Common myeloid progenitor, CD34-positive (primary cell): Measurements from ENCODE around the gene LIMS2.

Experiments used
- CTCF ChIA-PET: fragments of 350-600 bp; sonication (Branson Sonifier 250); formaldehyde crosslinking; loops from one replicate; lab custom pipeline; 2021; ENCODE audit warnings: antibody characterized with exemption; lab: Charles Lee
- POLR2A ChIA-PET: fragments of 350-600 bp; sonication (Branson Sonifier 250); formaldehyde crosslinking; loops from one replicate; lab custom pipeline; 2021; ENCODE audit warnings: antibody characterized with exemption; lab: Charles Lee
- DNase-seq, 3 donors: peaks; one replicate each; pipeline versions ENCODE4 v3.0.0 to v3.0.0-alpha.2; 2013
- H3K27ac ChIP-seq, 2 experiments: 1 replicate in 1 of 2; 2 replicates in 1 of 2; pipeline ENCODE4 v1.7.0; 2013; ENCODE audit warnings: inconsistent platforms in 2 of 2, low read length in 2 of 2, mild to moderate bottlenecking in 2 of 2, low read depth in 1 of 2, moderate library complexity in 1 of 2; ENCODE audit not compliant: severe bottlenecking in 2 of 2, insufficient read depth in 1 of 2, poor library complexity in 1 of 2
- H3K27me3 ChIP-seq, 5 experiments: replicated peaks in 2 of 5; 1 replicate in 3 of 5; 2 replicates in 2 of 5; pipeline versions ENCODE4 v1.6.1 to v1.7.0; 2013; ENCODE audit warnings: low read length in 4 of 5, mild to moderate bottlenecking in 2 of 5, moderate library complexity in 2 of 5, inconsistent platforms in 1 of 5; ENCODE audit not compliant: insufficient read depth in 5 of 5, control insufficient read depth in 4 of 5
- H3K36me3 ChIP-seq, 4 experiments: 1 replicate in 2 of 4; 2 replicates in 2 of 4; pipeline versions ENCODE4 v1.6.1 to v1.7.0; 2013; ENCODE audit warnings: low read length in 3 of 4, control low read depth in 1 of 4, mild to moderate bottlenecking in 1 of 4; ENCODE audit not compliant: control insufficient read depth in 4 of 4, insufficient read depth in 4 of 4
- H3K4me1 ChIP-seq, 4 experiments: 1 replicate in 3 of 4; 2 replicates in 1 of 4; pipeline versions ENCODE4 v1.6.1 to v1.7.1; 2013; ENCODE audit warnings: low read length in 3 of 4, mild to moderate bottlenecking in 3 of 4, control low read depth in 1 of 4, inconsistent platforms in 1 of 4, moderate library complexity in 1 of 4; ENCODE audit not compliant: control insufficient read depth in 4 of 4, insufficient read depth in 4 of 4; ENCODE audit errors: control extremely low read depth in 1 of 4
- H3K4me3 ChIP-seq, 7 experiments: 1 replicate in 4 of 7; 2 replicates in 3 of 7; pipeline versions ENCODE4 v1.5.1 to v1.7.0; 2013; ENCODE audit warnings: mild to moderate bottlenecking in 7 of 7, low read length in 6 of 7, moderate library complexity in 6 of 7, inconsistent platforms in 2 of 7, low read depth in 2 of 7, control low read depth in 1 of 7; ENCODE audit not compliant: insufficient read depth in 4 of 7, control insufficient read depth in 1 of 7; ENCODE audit errors: extremely low read depth in 1 of 7
- H3K9me3 ChIP-seq, 5 experiments: 1 replicate in 4 of 5; 2 replicates in 1 of 5; pipeline versions ENCODE4 v1.6.1 to v1.7.1; 2013; ENCODE audit warnings: low read length in 4 of 5, mild to moderate bottlenecking in 2 of 5, inconsistent platforms in 1 of 5, low read depth in 1 of 5, moderate library complexity in 1 of 5; ENCODE audit not compliant: control insufficient read depth in 4 of 5, insufficient read depth in 2 of 5; ENCODE audit errors: control extremely low read depth in 1 of 5
- WGBS: methylation state at CpG from one replicate; pipeline ENCODE4 v1.1.5; 2013; ENCODE audit not compliant: insufficient coverage; 5-methylcytosine and 5-hydroxymethylcytosine counted together

LIMS2 gene

DNA sequence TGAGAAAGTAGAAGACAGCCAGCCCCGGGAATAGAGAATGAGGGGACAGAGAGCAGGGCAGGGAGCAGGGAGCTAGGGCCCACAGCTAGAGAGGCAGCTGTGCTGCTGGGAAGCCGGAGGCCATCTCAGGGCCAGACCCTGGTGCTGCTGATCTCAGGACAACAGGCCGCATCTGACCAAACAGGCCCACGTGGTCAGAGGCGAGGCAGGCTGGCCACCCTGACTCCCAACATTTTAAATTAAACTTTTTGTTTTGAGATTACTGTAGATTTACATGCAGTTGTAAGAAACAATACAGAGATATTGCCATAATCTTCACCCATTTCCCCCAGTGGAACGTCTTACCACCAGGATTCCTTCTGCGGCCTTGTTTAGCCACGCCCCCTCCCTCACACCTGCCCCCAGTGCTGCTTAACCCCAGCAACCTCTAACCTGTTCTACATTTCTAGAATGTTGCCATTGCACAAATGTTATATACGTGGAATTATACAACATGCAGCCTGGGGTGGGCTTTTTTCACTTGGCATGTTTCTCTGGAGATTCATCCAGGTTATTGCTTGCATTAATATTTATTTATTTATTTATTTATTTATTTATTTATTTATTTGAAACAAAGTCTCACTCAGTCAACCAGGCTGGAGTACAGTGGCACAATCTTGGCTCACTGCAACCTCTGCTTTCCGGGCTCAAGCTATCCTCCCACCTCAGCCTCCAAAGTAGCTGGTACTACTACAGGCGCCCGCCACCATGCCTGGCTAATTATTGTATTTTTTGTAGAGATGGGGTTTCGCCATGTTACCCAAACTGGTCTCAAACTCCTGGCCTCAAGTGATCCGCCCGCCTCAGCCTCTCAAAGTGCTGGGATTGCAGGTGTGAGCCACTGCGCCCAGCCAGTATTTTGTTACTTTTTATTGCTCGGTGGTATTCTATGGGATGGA, 78.0 kb downstream of the LIMS2 start:
- Histone ChIP-seq H3K27me3 (no peaks in the 10 kb centered on the region), H3K4me1 (no peaks in the 10 kb centered on the region), H3K27ac (no peak overlapping the region), H3K9me3 (peaks cover 0 to under 1% (median 0%) of the 10 kb centered on the region in 5 experiments), H3K4me3 (no peak overlapping the region), H3K36me3 (no peaks in the 10 kb centered on the region)
- WGBS: over 99% methylated on average over 13 of the region's 17 CpGs
- POLR2A ChIA-PET: interaction anchor here (0.6 kb wide), 1 partner anchor 374 kb away, joined by 4 read pairs; no protein-coding TSS in a partner anchor
- no peak for DNase-seq
- CTCF ChIA-PET: interaction anchor here (1.1 kb wide), 1 partner anchor 21 kb away, joined by 3 read pairs; no protein-coding TSS in a partner anchor

DNA sequence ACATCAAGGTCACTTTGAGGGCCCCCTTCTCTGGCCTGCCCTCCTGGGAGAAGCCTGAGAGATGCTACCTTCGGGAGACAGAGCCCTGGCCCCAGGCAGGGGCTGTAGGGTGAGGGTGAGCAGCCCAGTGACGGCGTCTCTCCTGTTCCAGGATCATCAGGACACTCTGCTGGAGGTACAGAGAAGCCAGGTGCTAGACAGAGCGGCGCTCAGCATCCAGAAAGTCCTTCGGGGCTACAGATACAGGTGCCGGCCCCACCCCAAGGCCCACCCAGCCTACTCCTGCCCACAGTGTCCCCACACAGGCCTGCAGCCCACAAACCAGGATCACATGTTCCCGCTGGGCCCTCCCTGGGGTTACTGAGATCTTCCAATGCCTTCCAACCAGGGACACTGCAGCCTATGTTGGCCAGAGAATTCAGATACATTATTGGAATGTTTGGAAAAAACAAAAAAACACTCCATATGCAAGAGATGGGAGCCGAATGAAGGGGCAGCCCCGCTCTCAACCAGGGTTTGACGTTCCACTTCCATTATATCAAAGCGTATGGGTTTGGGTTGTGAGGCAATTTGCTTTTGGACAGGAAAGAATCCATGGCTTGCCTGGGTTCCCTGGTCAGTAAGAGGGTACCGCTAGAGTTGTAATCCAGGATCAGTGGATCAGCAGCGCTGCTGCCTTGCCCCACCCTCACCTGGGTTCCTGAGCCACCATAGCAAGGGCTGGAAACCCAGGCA, 78.9 kb downstream of the LIMS2 start:
- Histone ChIP-seq H3K9me3 (no peaks in the 10 kb centered on the region), H3K36me3 (no peaks in the 10 kb centered on the region), H3K27ac (no peak overlapping the region), H3K27me3 (no peaks in the 10 kb centered on the region), H3K4me3 (no peak overlapping the region), H3K4me1 (no peaks in the 10 kb centered on the region)
- DNase-seq: no peak
- 95% methylated on average over 14 of the region's 14 CpGs for WGBS
- ChIA-PET POLR2A (no interaction called here), CTCF (no interaction called here)

DNA sequence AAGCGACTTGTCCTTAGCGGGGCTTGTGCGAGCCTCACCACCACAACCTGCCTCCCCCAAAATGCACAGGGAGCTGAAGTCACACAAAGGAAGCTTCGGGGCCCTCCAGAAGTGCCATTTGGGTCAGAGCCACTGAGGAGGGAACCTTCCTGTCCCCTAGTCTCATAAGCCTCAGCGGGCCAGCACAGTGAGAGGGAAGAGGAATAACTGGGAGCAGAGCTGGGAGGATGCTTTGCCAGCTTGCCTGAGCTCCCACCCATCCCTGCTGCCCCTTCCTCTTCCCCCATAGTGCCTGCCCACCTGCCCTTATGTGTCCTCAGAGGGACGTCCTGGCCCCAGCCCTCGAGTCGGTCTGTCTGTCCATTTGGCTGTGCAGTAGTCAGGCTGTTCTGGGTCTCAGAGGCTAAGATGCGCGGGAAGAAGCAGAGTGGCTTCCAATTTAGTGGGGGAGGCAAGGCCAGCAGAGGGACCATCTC, 81.2 kb downstream of the LIMS2 start:
- Histone ChIP-seq H3K4me1 (no peaks in the 10 kb centered on the region), H3K36me3 (no peaks in the 10 kb centered on the region), H3K27me3 (no peaks in the 10 kb centered on the region), H3K9me3 (no peaks in the 10 kb centered on the region), H3K4me3 (no peak overlapping the region), H3K27ac (no peak overlapping the region)
- DNase-seq: no peak
- CTCF ChIA-PET: interaction anchor here (1.0 to 1.9 kb wide), 5 partner anchors 14 to 102 kb away, joined by 3 to 8 read pairs (median 5); no protein-coding TSS in a partner anchor
- 97% methylated on average over 9 of the region's 10 CpGs for WGBS
- POLR2A ChIA-PET: no interaction called here

DNA sequence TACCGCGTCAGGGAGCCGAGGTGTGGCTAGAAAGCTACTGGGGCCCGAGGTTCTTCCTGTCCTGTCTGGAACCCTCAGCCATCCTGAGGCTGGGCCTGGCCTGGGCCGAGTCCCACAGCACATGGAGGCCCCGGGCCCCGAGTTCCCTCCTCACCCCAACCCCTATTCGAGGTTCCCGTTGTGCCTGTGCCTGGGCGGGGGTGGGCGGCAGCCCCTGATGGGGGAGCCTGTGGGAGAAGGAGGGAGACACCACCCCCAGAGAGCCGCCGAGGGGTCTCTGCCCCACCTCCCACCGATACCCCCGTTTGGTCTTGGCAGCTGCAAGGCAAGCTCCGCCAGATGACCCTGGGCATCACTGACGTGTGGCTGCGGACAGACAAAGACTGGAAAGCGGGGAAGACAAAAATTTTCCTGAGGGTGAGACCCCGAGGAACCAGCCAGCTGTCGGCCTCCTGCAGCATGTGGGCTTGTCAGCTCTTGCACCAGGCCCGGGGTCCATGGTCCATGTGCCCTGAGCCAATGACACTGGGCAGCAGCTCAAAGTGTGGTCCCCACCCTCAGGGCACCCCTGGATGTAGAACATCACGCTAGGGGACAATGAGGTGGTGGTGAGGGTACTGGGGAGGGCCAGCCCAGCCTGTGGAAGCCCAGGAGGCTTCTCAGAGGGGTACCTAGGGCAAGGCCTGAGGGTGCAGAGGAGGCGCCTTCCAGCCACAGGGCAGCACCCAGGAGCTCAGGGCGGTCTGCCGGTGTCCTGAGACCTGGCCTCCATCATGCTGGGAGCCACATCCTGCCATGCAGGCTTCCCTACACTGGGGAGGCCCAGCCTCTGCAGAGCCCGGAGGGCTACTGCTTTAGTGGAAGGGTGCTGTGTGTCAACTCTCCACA, 81.9 kb downstream of the LIMS2 start:
- ChIA-PET POLR2A (no interaction called here), CTCF (interaction anchor here (1.0 to 6.0 kb wide), 6 partner anchors 13 to 103 kb away, joined by 3 to 89 read pairs (median 5); no protein-coding TSS in a partner anchor)
- Histone ChIP-seq H3K27ac (no peak overlapping the region), H3K4me1 (no peaks in the 10 kb centered on the region), H3K4me3 (no peak overlapping the region), H3K36me3 (no peaks in the 10 kb centered on the region), H3K27me3 (no peaks in the 10 kb centered on the region), H3K9me3 (no peaks in the 10 kb centered on the region)
- no peak for DNase-seq
- WGBS: 94% methylated on average over 17 of the region's 27 CpGs

DNA sequence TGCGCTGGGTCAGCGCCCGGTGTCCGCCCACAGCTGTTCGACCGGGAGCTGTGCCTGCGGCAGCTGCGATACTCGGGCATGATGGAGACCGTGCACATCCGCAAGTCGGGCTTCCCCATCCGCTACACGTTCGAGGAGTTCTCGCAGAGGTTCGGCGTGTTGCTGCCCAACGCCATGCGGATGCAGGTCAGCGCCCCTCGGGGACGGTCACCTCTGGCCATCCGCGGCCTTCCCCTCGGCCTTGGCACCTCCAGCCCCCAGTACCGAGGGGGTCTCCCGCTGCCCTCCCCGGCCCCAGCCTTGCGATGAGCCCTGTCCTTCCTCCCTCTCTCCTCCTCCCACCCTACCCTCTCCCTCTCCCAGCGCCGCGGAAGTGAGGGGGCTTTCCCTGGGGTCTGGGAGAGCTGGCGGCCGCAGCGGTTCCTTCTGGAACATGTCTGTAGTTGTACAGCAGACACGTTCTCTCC, 82.5 kb downstream of the LIMS2 start:
- ChIA-PET CTCF (interaction anchor here (1.1 to 6.0 kb wide), 8 partner anchors 13 to 112 kb away, joined by 3 to 89 read pairs (median 4); no protein-coding TSS in a partner anchor), POLR2A (no interaction called here)
- Histone ChIP-seq H3K4me1 (no peaks in the 10 kb centered on the region), H3K27me3 (no peaks in the 10 kb centered on the region), H3K36me3 (no peaks in the 10 kb centered on the region), H3K27ac (no peak overlapping the region), H3K9me3 (no peaks in the 10 kb centered on the region), H3K4me3 (no peak overlapping the region)
- whole genome bisulfite sequencing: 97% methylated on average over 34 of the region's 37 CpGs
- no peak for DNase-seq

DNA sequence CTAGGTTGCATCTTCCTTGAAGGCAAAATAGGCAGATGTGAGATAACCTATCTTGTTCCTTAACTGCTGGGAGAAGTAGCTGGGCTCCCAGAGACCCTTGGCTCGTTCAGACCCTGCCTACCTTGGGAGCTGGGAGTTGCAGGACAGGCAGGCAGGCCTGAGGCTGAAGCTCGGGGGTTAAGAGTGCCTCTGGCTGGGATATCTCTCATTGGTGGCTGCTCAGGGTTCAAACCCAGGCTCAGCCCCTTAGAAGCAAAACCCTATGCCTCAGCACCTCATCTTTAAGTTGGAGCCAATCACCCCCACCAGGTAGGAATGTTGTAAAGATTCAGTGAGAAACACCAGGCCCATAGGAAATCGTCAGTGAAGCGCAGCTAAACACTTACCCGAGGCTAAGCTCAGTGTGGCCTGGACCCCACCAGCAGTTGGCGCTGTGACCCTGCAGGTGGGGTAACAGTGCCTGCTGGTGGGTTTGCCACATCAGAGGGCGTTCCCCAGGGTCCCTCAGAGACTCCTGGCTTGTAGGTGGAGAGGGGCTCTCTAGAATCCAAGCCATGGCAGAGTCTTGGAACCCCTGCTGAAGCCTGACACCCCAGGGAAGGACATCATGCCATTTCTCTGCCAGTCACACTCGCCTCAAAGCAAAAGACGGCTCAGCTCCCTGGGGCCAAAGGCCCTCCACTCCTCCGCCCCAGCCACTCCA, 84.0 kb downstream of the LIMS2 start:
- Histone ChIP-seq H3K36me3 (no peaks in the 10 kb centered on the region), H3K27ac (no peak overlapping the region), H3K9me3 (no peaks in the 10 kb centered on the region), H3K4me1 (no peaks in the 10 kb centered on the region), H3K4me3 (no peak overlapping the region), H3K27me3 (no peaks in the 10 kb centered on the region)
- 24% methylated on average over 7 of the region's 10 CpGs for whole genome bisulfite sequencing
- CTCF ChIA-PET: interaction anchor here (0.6 to 6.0 kb wide), 37 partner anchors 8 to 482 kb away, joined by 3 to 89 read pairs (median 4); no protein-coding TSS in a partner anchor
- DNase-seq: peak; percentile 78 to 85 (median 81)
- POLR2A ChIA-PET: interaction anchor here (0.6 kb wide), 1 partner anchor 226 kb away, joined by 5 read pairs; no protein-coding TSS in a partner anchor
